ENCODE measurements around the gene ANGPT4.

DNA sequence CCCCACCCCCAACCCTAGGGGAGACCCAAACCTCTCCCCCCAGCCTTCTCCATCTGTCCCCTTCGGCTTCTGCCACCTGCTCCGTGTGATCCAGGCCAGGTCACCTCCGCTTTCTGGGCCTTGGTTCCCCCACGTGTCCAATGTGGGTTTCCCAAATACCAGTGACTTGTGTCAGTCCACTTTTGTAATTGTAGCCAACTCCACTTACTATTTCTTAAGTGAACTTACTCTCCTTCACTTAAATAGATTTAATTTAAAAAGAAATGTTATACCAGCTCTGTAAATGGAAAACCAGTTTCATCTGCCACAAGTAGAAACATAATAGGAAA is 92.6 kb downstream of the ANGPT4 start:
- TF ChIP-seq, protein P1, sequence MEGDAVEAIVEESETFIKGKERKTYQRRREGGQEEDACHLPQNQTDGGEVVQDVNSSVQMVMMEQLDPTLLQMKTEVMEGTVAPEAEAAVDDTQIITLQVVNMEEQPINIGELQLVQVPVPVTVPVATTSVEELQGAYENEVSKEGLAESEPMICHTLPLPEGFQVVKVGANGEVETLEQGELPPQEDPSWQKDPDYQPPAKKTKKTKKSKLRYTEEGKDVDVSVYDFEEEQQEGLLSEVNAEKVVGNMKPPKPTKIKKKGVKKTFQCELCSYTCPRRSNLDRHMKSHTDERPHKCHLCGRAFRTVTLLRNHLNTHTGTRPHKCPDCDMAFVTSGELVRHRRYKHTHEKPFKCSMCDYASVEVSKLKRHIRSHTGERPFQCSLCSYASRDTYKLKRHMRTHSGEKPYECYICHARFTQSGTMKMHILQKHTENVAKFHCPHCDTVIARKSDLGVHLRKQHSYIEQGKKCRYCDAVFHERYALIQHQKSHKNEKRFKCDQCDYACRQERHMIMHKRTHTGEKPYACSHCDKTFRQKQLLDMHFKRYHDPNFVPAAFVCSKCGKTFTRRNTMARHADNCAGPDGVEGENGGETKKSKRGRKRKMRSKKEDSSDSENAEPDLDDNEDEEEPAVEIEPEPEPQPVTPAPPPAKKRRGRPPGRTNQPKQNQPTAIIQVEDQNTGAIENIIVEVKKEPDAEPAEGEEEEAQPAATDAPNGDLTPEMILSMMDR (IDR thresholded peaks at IDR 0.05 in 2 of 3, conservative IDR thresholded peaks at IDR 0.05 in 1 of 3; ENCODE audit: insufficient read depth in 2 of 3, low read depth in 1 of 3, low read length in 3 of 3) = no peak
- TF ChIP-seq NCOA4 (IDR thresholded peaks at IDR 0.05; ENCODE audit: partially characterized antibody) (no peak), POLR2H (tag; IDR thresholded peaks at IDR 0.05; ENCODE audit: low read depth) (no peak), ZNF224 (CRISPR knock-in tag; IDR thresholded peaks at IDR 0.05) (no peak), SOX6 (IDR thresholded peaks at IDR 0.05) (no peak), EP400 (IDR thresholded peaks at IDR 0.05) (no peak), PRMT5 (CRISPR knock-in tag; IDR thresholded peaks at IDR 0.05) (no peak), FOXM1 (IDR thresholded peaks at IDR 0.05; ENCODE audit: low read depth) (no peak), FOXM1 (CRISPR knock-in tag; IDR thresholded peaks at IDR 0.05; ENCODE audit: low read depth) (no peak), PHB (CRISPR knock-in tag; IDR thresholded peaks at IDR 0.05) (no peak), GABPB2 (CRISPR knock-in tag; conservative IDR thresholded peaks at IDR 0.05) (no peak), ADNP (tag; IDR thresholded peaks at IDR 0.05) (no peak), MAFG (tag; conservative IDR thresholded peaks at IDR 0.05) (no peak), RHOXF2B (CRISPR knock-in tag; conservative IDR thresholded peaks at IDR 0.05) (no peak)
- TF ChIP-seq, protein P2, sequence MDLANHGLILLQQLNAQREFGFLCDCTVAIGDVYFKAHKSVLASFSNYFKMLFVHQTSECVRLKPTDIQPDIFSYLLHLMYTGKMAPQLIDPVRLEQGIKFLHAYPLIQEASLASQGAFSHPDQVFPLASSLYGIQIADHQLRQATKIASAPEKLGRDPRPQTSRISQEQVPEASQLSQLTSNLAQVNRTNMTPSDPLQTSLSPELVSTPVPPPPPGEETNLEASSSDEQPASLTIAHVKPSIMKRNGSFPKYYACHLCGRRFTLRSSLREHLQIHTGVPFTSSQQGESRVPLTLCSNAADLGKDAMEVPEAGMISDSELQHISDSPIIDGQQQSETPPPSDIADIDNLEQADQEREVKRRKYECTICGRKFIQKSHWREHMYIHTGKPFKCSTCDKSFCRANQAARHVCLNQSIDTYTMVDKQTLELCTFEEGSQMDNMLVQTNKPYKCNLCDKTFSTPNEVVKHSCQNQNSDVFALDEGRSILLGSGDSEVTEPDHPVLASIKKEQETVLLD (IDR thresholded peaks at IDR 0.05) = no peak

Measured in K562 (cell line).